ENCODE data around the gene RAD51C. TPM values are rescaled to one million over a fixed set of nuclear protein-coding genes. Genes with fewer than 3 reads are reported as not detected.

RAD51C gene
- total RNA-seq = 11.5 and 11.7 TPM in 2 replicates

GRCh38 chr17:58692239-58693055 is at the start of gene RAD51C:
TSS of gene RAD51C (plus strand) at chr17:58692602. CDS start at chr17:58692644, 42 bp downstream.

GRCh38 chr17:58691701-58692238 is 632 bp upstream of the RAD51C start, which contains the start of gene TEX14:
TSS of gene TEX14 (minus strand) at chr17:58692045. CDS start at chr17:58652001, 40,044 bp downstream.

GRCh38 chr17:58755577-58756245 is 63.3 kb downstream of the RAD51C start, which contains the start of gene PPM1E:
TSS of gene PPM1E (plus strand) at chr17:58755854.

Small RNAs within 50 kb of the gene (small RNA-seq; reads per million reads assigned to genes)
- gene AC011195.1 (not detected), gene AC025521.1 (not detected), gene RF00017 (not detected), gene RNU1-108P (not detected), gene RNU1-52P (0.27 reads per million), gene RNU1-85P (17.5 reads per million, percentile 95 among the genes with 10 or more reads in this experiment)

Other genes with a start within 250 kb of the RAD51C start
- under 0.01 TPM in 1 of 2 replicates, not detected in the other for gene HSF5, start 204.2 kb upstream of the RAD51C start, total RNA-seq
- gene MTMR4, start 178.0 kb upstream of the RAD51C start, total RNA-seq = 93.5 and 95.3 TPM in 2 replicates
- gene TEX14, start 557 bp upstream of the RAD51C start, total RNA-seq = under 0.01 TPM in 2 replicates
- 0.49 and 0.97 TPM in 2 replicates for gene PPM1E, start 63.3 kb downstream of the RAD51C start, total RNA-seq

Measured in hair follicle dermal papilla cell (primary cell).